GM19372 (cell line): Measurements from ENCODE around the gene PRKACA.
"Not testable (repeated sequence)": the region's sequence is repeated elsewhere in the genome, so short reads cannot be mapped to it uniquely, and the experiment has no call there.

Source experiments
- ATAC-seq: cut with Tn5 transposase; IDR thresholded peaks from one replicate; pipeline ENCODE4 v1.9.1; 2021; ENCODE audit warnings: mild to moderate bottlenecking, low read depth, moderate library complexity; ENCODE audit not compliant: unreplicated experiment

The PRKACA gene

GRCh38 chr19:14148751-14149410, 31.3 kb upstream of the PRKACA start:
- ATAC-seq = no peak

- ATAC-seq = no peak
Observed at GRCh38 chr19:14147797-14148605, 30.4 kb upstream of the PRKACA start.

- no peak for ATAC-seq
Observed at GRCh38 chr19:14146789-14147216, 29.2 kb upstream of the PRKACA start.

- ATAC-seq = not testable (repeated sequence)
Observed at GRCh38 chr19:14146169-14146568, 28.6 kb upstream of the PRKACA start.

- no peak for ATAC-seq
Observed at GRCh38 chr19:14145381-14145780, 27.8 kb upstream of the PRKACA start.

GRCh38 chr19:14142262-14143190, 25.0 kb upstream of the PRKACA start:
- no peak for ATAC-seq

- ATAC-seq = no peak
Observed at GRCh38 chr19:14141041-14141440, 23.5 kb upstream of the PRKACA start.

- ATAC-seq = no peak
Observed at GRCh38 chr19:14139944-14140343, 22.4 kb upstream of the PRKACA start.

- no peak for ATAC-seq
Observed at GRCh38 chr19:14138576-14139265, 21.2 kb upstream of the PRKACA start.

GRCh38 chr19:14136509-14137281, 19.1 kb upstream of the PRKACA start, which contains the start of gene ASF1B:
Gene ASF1B (minus strand): TSS chr19:14136589. CDS start chr19:14136456, 133 bp downstream.
- peak; percentile 80 for ATAC-seq

- ATAC-seq = no peak
Observed at GRCh38 chr19:14135985-14136508, 18.5 kb upstream of the PRKACA start.

- ATAC-seq = no peak
Observed at GRCh38 chr19:14135355-14135754, 17.8 kb upstream of the PRKACA start.

GRCh38 chr19:14127929-14128509, 10.5 kb upstream of the PRKACA start:
- ATAC-seq = no peak

- ATAC-seq = no peak
Observed at GRCh38 chr19:14127176-14127575, 9.6 kb upstream of the PRKACA start.

- ATAC-seq = no peak
Observed at GRCh38 chr19:14122924-14123323, 5.4 kb upstream of the PRKACA start.

GRCh38 chr19:14120497-14120780, 2.9 kb upstream of the PRKACA start:
- ATAC-seq = no peak

- ATAC-seq = no peak
Observed at GRCh38 chr19:14119644-14120496, 2.3 kb upstream of the PRKACA start.

- no peak for ATAC-seq
Observed at GRCh38 chr19:14119146-14119545, 1.6 kb upstream of the PRKACA start.
